Fibroblast of villous mesenchyme (primary cell): ENCODE results near the gene AMH. TPM values are rescaled to one million over a fixed set of nuclear protein-coding genes. Genes with fewer than 3 reads are reported as not detected.

ENCODE experiments used
- DNase-seq: peaks from one replicate; pipeline ENCODE4 v3.0.0-alpha.2; 2010; ENCODE audit warnings: low read depth
- H3K4me3 ChIP-seq: 2 replicates; pipeline ENCODE4 v1.5.1; 2011; ENCODE audit warnings: low read depth, mild to moderate bottlenecking, low read length
- total RNA-seq: library from RNA; depleted of rRNA; stranded (reverse); fragments of >200 nt; gene quantifications from 2 replicates; pipeline ENCODE4 v1.2.3, GENCODE V29; 2012
- TF ChIP-seq, protein P1 (sequence below): IDR thresholded peaks from 2 replicates; pipeline ENCODE4 v1.5.1; 2012; ENCODE audit warnings: low read depth, mild to moderate bottlenecking, low read length; ENCODE audit not compliant: insufficient read depth

Gene AMH
- total RNA-seq, 1 donor: 1.3 TPM

DNA sequence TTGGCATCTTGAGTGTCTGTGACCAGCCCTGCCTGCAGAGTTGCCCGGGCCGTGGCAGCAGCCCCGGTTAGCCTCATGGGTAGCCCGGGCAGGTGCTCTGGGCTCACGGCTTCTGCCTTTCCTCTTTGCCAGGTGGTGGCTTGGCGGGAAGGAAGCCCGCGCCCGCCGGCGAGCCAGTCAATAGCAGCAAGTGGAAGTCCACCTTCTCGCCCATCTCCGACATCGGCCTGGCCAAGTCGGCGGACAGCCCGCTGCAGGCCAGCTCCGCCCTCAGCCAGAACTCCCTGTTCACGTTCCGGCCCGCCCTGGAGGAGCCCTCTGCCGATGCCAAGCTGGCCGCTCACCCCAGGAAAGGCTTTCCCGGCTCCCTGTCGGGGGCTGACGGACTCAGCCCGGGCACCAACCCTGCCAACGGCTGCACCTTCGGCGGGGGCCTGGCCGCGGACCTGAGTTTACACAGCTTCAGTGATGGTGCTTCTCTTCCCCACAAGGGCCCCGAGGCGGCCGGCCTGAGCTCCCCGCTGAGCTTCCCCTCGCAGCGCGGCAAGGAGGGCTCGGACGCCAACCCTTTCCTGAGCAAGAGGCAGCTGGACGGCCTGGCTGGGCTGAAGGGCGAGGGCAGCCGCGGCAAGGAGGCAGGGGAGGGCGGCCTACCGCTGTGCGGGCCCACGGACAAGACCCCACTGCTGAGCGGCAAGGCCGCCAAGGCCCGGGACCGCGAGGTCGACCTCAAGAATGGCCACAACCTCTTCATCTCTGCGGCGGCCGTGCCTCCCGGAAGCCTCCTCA, 22.9 kb upstream of the AMH start:
- no peak overlapping the region for H3K4me3 ChIP-seq
- no peak for DNase-seq
- TF ChIP-seq, protein P1, sequence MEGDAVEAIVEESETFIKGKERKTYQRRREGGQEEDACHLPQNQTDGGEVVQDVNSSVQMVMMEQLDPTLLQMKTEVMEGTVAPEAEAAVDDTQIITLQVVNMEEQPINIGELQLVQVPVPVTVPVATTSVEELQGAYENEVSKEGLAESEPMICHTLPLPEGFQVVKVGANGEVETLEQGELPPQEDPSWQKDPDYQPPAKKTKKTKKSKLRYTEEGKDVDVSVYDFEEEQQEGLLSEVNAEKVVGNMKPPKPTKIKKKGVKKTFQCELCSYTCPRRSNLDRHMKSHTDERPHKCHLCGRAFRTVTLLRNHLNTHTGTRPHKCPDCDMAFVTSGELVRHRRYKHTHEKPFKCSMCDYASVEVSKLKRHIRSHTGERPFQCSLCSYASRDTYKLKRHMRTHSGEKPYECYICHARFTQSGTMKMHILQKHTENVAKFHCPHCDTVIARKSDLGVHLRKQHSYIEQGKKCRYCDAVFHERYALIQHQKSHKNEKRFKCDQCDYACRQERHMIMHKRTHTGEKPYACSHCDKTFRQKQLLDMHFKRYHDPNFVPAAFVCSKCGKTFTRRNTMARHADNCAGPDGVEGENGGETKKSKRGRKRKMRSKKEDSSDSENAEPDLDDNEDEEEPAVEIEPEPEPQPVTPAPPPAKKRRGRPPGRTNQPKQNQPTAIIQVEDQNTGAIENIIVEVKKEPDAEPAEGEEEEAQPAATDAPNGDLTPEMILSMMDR: no peak

DNA sequence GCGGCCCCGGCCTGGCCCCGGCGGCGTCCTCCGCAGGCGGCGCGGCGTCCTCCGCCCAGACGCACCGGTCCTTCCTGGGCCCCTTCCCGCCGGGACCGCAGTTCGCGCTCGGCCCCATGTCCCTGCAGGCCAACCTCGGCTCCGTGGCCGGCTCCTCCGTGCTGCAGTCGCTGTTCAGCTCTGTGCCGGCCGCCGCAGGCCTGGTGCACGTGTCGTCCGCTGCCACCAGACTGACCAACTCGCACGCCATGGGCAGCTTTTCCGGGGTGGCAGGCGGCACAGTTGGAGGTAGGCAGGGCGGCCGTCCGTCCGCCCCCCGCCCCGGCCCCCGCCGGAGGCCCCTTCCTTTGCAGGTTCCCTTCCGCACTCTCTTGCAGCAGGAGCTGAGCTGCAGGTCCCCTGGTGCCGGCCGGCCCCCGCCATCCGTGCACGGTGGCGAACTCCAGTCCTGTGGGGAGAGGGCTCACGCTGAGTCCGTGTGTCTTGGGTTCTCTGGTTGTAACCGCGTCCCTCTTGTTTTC, 22.2 kb upstream of the AMH start:
- no peak overlapping the region for H3K4me3 ChIP-seq
- DNase-seq: no peak
- TF ChIP-seq, protein P1: no peak

DNA sequence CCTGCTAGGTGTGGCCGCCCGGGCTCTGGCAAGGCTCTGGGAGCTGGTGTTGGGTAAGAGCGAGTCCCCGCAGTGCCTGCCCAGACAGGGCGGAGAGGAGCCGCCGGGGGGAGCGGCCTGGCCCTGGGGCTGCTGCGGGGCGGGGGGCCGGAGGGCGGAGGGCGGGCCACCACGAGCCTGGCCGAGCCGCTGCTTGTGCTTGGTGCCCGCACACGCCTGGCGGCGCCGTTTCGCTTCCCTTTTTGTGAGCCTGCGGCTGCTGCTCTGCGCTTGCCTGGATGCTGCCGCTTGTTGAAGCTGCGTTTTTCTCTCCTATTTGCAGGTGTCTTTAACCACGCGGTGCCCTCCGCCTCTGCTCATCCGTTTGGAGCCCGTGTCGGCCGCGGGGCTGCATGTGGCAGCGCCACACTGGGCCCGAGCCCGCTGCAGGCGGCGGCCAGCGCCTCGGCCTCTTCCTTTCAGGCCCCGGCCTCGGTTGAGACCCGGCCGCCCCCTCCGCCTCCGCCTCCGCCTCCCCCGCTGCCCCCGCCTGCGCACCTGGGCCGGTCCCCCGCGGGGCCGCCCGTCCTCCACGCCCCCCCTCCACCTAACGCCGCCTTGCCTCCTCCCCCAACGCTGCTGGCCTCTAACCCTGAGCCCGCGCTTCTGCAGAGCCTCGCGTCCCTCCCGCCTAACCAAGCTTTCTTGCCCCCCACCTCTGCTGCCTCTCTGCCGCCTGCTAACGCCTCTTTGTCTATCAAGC, 21.5 kb upstream of the AMH start:
- H3K4me3 ChIP-seq: no peak overlapping the region
- DNase-seq: no peak
- TF ChIP-seq, protein P1: no peak

DNA sequence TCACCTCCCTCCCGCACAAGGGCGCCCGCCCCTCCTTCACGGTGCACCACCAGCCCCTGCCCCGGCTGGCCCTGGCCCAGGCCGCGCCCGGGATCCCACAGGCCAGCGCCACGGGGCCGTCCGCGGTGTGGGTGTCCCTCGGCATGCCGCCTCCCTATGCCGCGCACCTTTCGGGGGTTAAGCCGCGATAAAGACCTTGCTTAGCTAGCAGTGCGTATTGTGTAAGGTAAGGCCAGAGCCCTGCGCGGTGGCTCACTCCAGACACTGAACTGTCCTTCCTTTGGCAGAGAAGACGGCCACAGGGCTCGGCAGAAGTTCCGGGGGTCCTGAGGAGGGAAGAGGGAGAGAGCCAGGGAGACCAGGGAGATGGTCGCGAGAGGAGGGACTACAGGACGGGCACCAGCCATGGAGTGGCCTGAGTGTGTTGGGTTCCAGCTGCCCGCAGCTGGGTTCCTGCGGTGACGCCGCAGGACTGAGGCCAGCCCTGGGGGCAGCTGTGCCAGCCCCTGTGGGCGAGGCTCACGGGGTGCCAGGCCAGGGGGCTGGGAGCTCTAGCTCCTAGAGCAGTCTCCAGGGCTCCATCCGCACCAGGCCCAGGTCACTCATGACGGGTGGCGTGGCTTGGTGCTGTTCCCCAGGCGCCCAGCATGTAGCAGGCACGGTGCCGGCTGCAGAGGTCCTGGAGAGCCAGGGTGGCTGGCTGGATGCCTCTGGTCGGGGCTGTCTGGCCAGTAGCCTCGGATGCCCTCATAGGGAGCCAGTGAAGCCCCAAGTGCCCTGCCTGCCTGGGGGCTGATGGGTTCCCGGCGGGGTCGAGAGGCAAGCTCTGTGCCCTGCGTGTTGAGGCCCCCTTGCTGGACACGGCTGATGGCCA, 20.7 kb upstream of the AMH start:
- no peak overlapping the region for H3K4me3 ChIP-seq
- TF ChIP-seq, protein P1: no peak
- DNase-seq: no peak

DNA sequence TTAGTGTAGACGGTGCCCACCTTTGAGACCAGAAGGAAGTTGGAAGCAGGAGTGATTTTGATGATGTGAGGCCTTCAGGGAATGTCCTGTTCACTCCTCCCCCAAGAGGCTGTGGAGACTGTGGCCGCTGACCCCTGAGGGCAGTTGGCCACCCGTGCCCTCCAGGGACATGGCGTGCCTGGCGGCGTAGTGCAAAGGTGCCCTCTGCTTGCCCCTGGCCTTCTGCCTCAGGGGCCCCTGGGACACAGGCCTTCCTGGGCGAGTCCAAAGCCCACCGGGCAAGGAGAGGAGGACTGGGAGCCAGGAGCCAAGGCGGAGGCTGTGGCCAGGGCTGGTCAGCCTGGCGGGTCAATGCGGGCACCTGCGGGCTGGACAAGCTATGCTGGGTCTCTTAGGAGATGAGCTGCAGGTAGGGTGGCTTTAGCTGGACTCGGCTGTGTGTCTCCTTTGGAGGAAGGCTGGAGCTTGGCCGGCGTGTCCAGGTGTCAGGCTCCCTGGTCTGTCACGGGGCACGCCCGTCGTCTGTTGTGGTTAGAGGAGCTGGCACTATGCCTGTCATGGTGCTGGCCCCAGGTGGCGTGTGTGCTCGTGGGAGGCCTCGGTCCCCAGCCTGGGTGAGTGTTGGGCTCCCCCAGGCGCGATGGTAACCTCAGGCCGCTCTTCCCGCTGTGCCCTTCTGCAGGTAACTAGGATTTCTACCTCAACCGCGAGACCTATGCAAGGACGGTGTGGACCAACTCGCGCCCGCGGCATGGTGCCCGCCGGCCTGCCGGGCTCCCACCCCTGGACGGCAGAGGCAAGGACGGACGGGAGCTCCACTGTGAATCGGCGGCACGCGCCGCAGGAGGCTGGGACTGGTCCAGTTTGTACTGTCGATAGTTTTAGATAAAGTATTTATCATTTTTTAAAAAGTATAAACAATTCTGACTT, 19.8 kb upstream of the AMH start:
- H3K4me3 ChIP-seq: no peak overlapping the region
- TF ChIP-seq, protein P1: no peak
- no peak for DNase-seq
